NCI-H510A treated with DMSO at 0.1 percent for 48 hours (cell line): ENCODE results near the gene SRP68.
"Not testable (repeated sequence)": the region's sequence is repeated elsewhere in the genome, so short reads cannot be mapped to it uniquely, and the experiment has no call there.

ENCODE experiments used
- DNase-seq: peaks from one replicate; lab custom pipeline; 2025; lab: John Stamatoyannopoulos, UW

Gene SRP68

GRCh38 chr17:76044475-76045007 lies 27.8 kb downstream of the SRP68 start:
- DNase-seq: not testable (repeated sequence)

GRCh38 chr17:76042868-76043267 lies 29.4 kb downstream of the SRP68 start:
- not testable (repeated sequence) for DNase-seq

DNA sequence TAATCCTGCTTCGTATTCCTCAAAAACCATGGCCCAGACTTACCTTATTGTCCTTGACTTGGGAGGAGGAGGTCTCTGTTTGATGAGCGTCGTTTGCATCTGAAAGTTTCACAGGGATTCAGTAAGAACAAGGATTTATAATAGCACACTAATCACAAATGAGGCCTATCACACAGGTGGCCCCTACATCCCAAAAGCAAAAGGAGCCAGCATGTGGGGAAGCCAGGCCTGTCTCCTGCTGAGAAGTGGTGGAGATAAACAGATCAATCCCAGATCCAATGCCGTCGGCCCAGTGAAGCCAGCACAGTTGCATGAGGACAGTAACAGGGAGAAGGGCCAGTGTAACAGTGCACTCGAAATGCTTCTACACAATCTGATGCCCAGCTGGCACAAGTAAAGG lies 31.9 kb downstream of the SRP68 start:
- DNase-seq: no peak

DNA sequence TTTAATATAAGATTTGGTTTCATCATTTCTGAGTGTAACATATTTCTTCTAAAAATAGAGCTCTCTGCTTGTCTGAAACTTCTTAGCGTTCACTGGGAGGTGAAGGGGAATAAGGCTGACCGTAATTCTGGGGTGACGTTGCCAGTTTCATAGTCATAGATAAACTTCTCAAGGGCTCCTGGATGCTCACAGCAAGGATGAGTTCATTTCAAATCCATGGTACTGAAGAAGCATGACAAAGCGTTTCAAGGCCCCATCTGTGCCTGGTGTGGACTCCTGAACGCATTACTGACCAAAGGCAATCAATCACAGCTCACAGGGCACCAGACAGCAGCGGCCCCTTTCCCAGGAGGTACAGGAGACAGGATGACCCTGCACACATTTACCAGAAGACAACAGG lies 33.2 kb downstream of the SRP68 start:
- no peak for DNase-seq

GRCh38 chr17:76038050-76038449 lies 34.3 kb downstream of the SRP68 start:
- no peak for DNase-seq

GRCh38 chr17:76036497-76037261 lies 35.6 kb downstream of the SRP68 start:
- DNase-seq: no peak

- DNase-seq: no peak
Measured at GRCh38 chr17:76034428-76035350, 37.6 kb downstream of the SRP68 start.

GRCh38 chr17:76033139-76033538 lies 39.2 kb downstream of the SRP68 start:
- no peak for DNase-seq

- no peak for DNase-seq
Measured at GRCh38 chr17:76032780-76033108, 39.6 kb downstream of the SRP68 start.

GRCh38 chr17:76032073-76032779 lies 40.1 kb downstream of the SRP68 start:
- DNase-seq: no peak

DNA sequence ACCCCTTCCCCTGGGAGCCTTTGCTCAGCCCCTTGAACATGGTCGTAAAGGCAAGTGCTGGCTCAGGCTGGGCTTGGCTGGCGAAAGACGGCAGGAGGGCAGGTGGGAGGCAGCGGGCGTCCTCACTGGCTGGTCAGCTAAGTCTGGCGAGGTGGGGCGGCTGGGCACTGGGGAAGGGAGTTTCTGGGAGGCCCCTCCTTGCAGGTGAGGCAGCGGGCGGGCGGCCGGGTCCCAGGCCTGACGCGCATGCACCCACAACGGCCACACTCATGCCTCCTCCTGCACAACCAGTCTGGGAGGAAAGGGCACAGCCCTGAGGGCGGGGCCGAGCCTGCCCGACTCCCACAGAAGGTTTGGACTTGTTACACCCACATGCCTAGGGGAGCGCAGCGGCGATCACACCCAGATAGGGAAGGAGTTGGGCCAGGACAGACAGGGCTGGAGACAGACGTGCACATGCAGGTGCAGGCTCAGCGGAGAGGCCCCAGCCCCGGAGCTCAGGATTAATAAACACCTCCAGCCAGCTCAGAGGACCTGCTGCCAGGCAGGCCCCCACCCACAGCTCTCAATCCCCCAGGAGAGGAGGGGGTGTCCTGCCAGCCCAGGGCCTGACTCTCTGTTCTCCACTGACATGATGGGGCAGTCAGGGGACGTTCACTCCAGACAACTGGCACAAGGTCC lies 45.0 kb downstream of the SRP68 start, which contains the start of gene EVPL:
TSS of gene EVPL (minus strand) at position 148 of the 681 bp plus-strand sequence. CDS start at position 40, 108 bp downstream.
- DNase-seq: peak; percentile 72

DNA sequence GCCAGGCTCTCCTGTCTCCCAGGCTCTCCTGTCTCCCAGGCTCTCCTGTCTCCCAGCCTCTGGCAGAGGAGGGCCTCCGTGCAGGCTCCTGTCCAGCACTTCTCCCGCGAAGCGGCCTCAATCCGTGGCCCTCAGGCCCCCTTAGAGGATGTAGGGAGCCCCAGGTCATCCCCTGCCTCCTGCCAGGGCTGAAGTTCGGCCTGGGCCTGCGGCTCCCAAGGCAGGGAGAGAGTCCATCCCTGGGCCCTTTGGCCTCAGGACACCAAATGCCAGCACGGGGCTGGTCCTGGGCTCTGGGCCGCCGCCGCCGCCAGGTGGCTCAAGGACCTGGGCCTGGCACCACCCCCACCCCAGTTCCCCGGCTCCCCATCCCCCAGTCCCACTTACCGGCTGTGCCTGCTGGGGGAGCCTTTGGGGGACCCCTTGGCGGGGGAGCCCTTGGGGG lies 45.6 kb downstream of the SRP68 start:
- no peak for DNase-seq

- no peak for DNase-seq
Measured at GRCh38 chr17:76025294-76025693, 47.0 kb downstream of the SRP68 start.

- DNase-seq: no peak
Measured at GRCh38 chr17:76024353-76024752, 48.0 kb downstream of the SRP68 start.

- no peak for DNase-seq
Measured at GRCh38 chr17:76023900-76024237, 48.4 kb downstream of the SRP68 start.

GRCh38 chr17:76022973-76023899 lies 49.1 kb downstream of the SRP68 start:
- no peak for DNase-seq

GRCh38 chr17:76022285-76022684 lies 50.0 kb downstream of the SRP68 start:
- DNase-seq: no peak

- DNase-seq: no peak
Measured at GRCh38 chr17:76019833-76020467, 52.4 kb downstream of the SRP68 start.

- DNase-seq: no peak
Measured at GRCh38 chr17:76018801-76019200, 53.5 kb downstream of the SRP68 start.

DNA sequence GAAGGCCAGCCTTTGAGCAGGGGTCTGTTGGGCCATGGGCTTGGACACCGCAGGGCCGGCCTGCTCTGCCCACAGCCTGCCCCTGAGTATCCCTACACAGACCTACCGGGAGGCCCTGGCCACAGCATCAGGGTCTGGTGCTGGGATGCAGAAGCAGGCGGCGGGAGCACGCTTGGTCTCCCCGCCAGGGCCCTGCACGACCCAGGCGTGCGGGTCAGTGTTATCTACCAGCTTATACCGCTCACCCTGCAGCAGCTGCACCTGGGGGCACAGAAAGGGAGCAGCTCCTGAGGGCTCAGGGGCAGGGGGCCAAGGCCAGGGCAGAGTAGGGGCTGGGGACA lies 54.0 kb downstream of the SRP68 start:
- DNase-seq: no peak
